ENCODE data around the gene MKLN1.
"Not testable (repeated sequence)": the region's sequence is repeated elsewhere in the genome, so short reads cannot be mapped to it uniquely, and the experiment has no call there.

MKLN1 gene

GRCh38 chr7:131320603-131321002 lies 7.1 kb upstream of the MKLN1 start:
- no peak for DNase-seq

GRCh38 chr7:131321656-131322055 lies 6.0 kb upstream of the MKLN1 start:
- no peak for DNase-seq

GRCh38 chr7:131322061-131322460 lies 5.6 kb upstream of the MKLN1 start:
- DNase-seq = no peak

- DNase-seq = no peak
Measured at GRCh38 chr7:131322861-131323260, 4.8 kb upstream of the MKLN1 start.

- DNase-seq = no peak
Measured at GRCh38 chr7:131325179-131325840, 2.4 kb upstream of the MKLN1 start.

- DNase-seq = no peak
Measured at GRCh38 chr7:131326576-131326975, 1.1 kb upstream of the MKLN1 start.

- DNase-seq = no peak
Measured at GRCh38 chr7:131327049-131327625, 539 bp upstream of the MKLN1 start.

GRCh38 chr7:131328377-131329175 lies 900 bp downstream of the MKLN1 start:
- no peak for DNase-seq

GRCh38 chr7:131329176-131329570 lies 1.5 kb downstream of the MKLN1 start:
- DNase-seq = no peak

GRCh38 chr7:131330299-131330698 lies 2.6 kb downstream of the MKLN1 start:
- no peak for DNase-seq

- no peak for DNase-seq
Measured at GRCh38 chr7:131331806-131332205, 4.1 kb downstream of the MKLN1 start.

GRCh38 chr7:131332729-131333128 lies 5.1 kb downstream of the MKLN1 start:
- not testable (repeated sequence) for DNase-seq

- no peak for DNase-seq
Measured at GRCh38 chr7:131335639-131336381, 8.1 kb downstream of the MKLN1 start.

- no peak for DNase-seq
Measured at GRCh38 chr7:131336956-131337355, 9.3 kb downstream of the MKLN1 start.

- no peak for DNase-seq
Measured at GRCh38 chr7:131338173-131338572, 10.5 kb downstream of the MKLN1 start.

- DNase-seq = no peak
Measured at GRCh38 chr7:131338691-131339390, 11.2 kb downstream of the MKLN1 start.

GRCh38 chr7:131341690-131342089 lies 14.0 kb downstream of the MKLN1 start:
- DNase-seq = no peak

GRCh38 chr7:131342864-131343442 lies 15.3 kb downstream of the MKLN1 start:
- no peak for DNase-seq

- DNase-seq = no peak
Measured at GRCh38 chr7:131346885-131347592, 19.4 kb downstream of the MKLN1 start.

GRCh38 chr7:131352032-131352431 lies 24.4 kb downstream of the MKLN1 start:
- DNase-seq = no peak

GRCh38 chr7:131354390-131354789 lies 26.7 kb downstream of the MKLN1 start:
- no peak for DNase-seq

All from activated gamma-delta T cell treated with Interleukin-2 at 50 U/mL for 16 hours (primary cell).